H1 (cell line): Measurements from ENCODE around the gene CSRP1. TPM values are rescaled to one million over a fixed set of nuclear protein-coding genes. Genes with fewer than 3 reads are reported as not detected.

Experiments
- GTF2F1 ChIP-seq: IDR thresholded peaks from 2 replicates; pipeline ENCODE4 v1.6.1; 2012; ENCODE audit warnings: low read depth, low read length, improper control_type of control experiment, borderline replicate concordance
- polyA plus RNA-seq, 7 experiments: library from polyadenylated mRNA; depleted of rRNA in 3 of 7; stranded (reverse) in 5 of 7; unstranded in 2 of 7; fragments of >200 nt in 5 of 7; fragments of 200-250 nt in 2 of 7; gene quantifications; 1 replicate in 5 of 7; 2 replicates in 1 of 7; 4 replicates in 1 of 7; pipeline versions ENCODE4 v1.2.1 to v1.2.3, GENCODE V29; 2011 to 2013; ENCODE audit warnings: missing spikeins in 2 of 7, mixed read lengths in 2 of 7
- total RNA-seq: library from RNA; stranded (reverse); fragmentation: NEBNext Ultra II Directional; extraction: Animal tissue kit (Norgen Biotek cat#: 25700); gene quantifications from 2 replicates; pipeline ENCODE4 v1.2.1, GENCODE V29; 2021

The CSRP1 gene
- total and polyA plus RNA-seq, 2 of the 8 experiments (the other 6 are each of a cell fraction or from before 2014, with no cell fraction given): 14.2 to 22.3 TPM

GRCh38 chr1:201506557-201507359 is at the start of gene CSRP1 (continued):
- no peak for TF ChIP-seq GTF2F1
